Inflammatory macrophage (primary cell): ENCODE measurements around the gene PLPPR3.
"Not testable (repeated sequence)": the region's sequence is repeated elsewhere in the genome, so short reads cannot be mapped to it uniquely, and the experiment has no call there.

ENCODE experiments used
- DNase-seq, 2 donors: peaks; one replicate each; pipeline ENCODE4 v3.0.0-alpha.2; 2020 to 2022
- total RNA-seq, 18 experiments: gene quantifications; one replicate each; lab custom pipeline; 2026; ENCODE audit warnings: mixed read lengths in 6 of 18, inconsistent platforms in 2 of 18; lab: John Stamatoyannopoulos, UW

The PLPPR3 gene
- total RNA-seq = 0 to 1.4 (median 0.11) reads per million in 18 experiments

DNA sequence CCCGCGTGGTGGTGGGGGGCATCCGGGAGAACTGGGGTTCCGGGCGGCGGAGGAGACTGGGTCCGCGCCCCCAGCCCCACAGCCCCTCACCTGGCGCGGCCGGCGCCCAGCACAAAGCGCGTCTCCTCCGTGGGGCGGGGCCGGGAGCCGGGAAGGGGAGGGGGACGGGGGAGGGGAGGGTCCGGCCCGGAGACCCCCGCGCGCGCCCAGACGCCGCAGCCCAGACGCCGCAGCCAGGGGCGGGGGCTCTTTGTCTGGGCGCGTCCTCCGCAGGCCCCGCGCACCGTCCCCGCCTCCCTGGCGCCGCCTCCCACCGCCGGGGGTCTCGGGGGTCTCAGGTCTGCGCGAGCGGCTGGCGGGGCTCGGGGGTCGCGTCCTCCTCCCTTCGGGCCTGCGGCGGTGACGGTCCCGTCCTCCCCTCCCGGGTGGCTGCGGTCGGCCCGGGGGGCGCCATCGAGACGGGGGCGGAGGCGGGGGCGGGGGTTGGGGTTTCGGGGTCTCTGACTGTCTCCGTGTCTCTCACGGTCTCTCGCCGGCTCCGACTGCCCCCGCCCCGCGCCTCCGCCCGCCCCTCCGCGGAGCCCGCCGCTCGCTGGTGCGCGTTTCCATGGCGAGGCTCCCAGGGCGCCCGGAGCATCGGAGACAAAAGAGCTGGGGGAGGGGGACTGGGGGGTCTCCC is at the start of gene PLPPR3:
TSS of gene PLPPR3 (minus strand) at position 131 of the 679 bp plus-strand sequence. CDS start 396 bp downstream, outside the sequence.
- no peak for DNase-seq

GRCh38 chr19:870963-871401 is 49.2 kb upstream of the PLPPR3 start:
- DNase-seq = no peak

- DNase-seq = no peak
These were observed 48.6 kb upstream of the PLPPR3 start for GRCh38 chr19:870314-870713.

GRCh38 chr19:869245-870177 is 47.8 kb upstream of the PLPPR3 start:
- DNase-seq = no peak

DNA sequence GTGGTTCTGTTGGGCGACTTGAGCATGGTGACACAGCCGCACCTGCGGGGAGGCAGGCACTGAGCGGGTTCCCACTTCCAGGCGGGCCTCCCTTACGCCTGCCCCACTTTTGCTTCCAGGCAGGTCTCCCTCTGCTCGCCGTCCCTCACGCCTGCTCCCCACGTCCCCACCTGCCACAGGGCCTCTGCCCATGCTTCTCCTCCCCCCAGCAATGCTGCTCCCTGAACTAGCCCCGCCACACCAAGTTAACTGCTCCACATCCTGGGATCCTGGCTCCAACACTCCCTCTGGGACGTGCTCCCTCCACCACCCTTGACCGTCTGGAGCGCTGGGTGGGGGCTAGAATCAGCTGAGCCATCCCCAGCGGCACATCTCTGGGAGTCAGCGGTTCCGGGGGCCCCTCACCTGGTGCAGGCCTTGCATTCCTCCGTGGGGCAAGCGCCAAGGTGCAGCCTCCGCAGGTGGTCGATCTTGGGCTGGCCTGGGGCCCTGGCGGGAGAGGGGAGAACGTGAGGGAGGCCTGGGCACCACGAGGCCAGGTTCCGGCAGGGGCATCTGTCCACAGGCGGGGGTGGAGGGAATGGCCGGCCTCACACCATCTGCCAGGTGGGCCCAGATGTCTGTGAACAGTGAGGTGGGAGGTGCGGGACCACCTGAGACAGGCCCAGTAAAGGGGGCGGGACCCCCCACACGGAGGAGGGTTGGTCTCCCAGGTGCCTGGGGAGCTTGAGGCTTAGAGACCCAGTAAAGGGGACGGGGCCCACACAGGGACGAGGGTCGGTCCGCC is 46.9 kb upstream of the PLPPR3 start:
- no peak for DNase-seq

GRCh38 chr19:867855-868457 is 46.2 kb upstream of the PLPPR3 start:
- DNase-seq = no peak

GRCh38 chr19:867301-867793 is 45.6 kb upstream of the PLPPR3 start:
- no peak for DNase-seq

DNA sequence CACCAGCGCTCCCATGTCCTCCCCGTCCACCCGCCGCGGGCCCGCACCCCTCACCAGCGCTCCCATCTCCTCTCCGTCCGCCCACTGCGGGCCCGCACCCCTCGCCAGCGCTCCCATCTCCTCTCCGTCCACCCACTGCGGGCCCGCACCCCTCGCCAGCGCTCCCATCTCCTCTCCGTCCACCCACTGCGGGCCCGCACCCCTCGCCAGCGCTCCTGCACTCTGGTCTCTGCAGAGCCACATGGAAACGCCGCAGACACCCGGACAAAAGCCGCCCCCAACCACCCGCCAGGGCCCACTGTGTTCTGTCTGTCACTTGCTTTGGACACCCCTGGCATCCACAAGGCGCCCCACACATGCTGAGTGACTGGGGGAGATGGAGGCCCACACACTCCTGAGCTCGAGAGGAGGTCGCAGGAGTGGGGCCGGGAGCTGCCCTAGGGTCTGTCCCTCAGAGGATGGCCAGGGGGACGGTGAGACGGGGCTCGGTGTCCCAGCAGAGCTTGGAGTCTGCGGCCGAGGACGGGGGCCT is 45.1 kb upstream of the PLPPR3 start:
- no peak for DNase-seq

GRCh38 chr19:863315-863620 is 41.5 kb upstream of the PLPPR3 start:
- peak in 1 of 2 donors; percentile 15 for DNase-seq

DNA sequence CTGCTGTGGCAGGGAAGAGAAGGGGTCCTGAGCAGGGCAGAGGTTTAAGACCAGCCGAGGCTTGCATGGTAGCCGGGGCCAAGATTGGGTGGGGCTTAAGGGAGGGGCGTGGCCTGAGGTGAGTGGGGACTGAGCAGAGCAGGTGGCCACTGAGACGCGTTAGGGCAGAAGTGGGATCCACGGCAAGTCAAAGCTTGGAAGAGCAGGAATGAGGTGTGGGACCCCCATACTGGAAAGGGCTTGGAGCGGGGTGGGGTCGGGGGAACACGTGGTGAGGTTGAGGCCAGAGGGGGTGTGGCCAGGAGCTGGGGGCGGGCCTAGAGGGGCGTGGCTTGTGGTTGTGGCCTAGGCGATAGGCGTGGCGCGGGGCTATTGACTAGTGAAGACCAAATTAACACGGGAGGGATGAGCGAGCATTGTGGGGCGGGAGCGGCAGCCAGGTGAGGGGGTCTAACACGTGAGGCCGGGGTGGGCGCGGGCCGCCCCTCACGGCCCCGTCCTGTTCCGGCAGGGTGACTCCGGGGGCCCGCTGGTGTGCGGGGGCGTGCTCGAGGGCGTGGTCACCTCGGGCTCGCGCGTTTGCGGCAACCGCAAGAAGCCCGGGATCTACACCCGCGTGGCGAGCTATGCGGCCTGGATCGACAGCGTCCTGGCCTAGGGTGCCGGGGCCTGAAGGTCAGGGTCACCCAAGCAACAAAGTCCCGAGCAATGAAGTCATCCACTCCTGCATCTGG is 41.0 kb upstream of the PLPPR3 start:
- DNase-seq = peak; percentile 63 to 68

- peak; percentile 58 to 71 for DNase-seq
These were observed 40.2 kb upstream of the PLPPR3 start for GRCh38 chr19:861756-862580.

GRCh38 chr19:861141-861755 is 39.5 kb upstream of the PLPPR3 start:
- DNase-seq = no peak

DNA sequence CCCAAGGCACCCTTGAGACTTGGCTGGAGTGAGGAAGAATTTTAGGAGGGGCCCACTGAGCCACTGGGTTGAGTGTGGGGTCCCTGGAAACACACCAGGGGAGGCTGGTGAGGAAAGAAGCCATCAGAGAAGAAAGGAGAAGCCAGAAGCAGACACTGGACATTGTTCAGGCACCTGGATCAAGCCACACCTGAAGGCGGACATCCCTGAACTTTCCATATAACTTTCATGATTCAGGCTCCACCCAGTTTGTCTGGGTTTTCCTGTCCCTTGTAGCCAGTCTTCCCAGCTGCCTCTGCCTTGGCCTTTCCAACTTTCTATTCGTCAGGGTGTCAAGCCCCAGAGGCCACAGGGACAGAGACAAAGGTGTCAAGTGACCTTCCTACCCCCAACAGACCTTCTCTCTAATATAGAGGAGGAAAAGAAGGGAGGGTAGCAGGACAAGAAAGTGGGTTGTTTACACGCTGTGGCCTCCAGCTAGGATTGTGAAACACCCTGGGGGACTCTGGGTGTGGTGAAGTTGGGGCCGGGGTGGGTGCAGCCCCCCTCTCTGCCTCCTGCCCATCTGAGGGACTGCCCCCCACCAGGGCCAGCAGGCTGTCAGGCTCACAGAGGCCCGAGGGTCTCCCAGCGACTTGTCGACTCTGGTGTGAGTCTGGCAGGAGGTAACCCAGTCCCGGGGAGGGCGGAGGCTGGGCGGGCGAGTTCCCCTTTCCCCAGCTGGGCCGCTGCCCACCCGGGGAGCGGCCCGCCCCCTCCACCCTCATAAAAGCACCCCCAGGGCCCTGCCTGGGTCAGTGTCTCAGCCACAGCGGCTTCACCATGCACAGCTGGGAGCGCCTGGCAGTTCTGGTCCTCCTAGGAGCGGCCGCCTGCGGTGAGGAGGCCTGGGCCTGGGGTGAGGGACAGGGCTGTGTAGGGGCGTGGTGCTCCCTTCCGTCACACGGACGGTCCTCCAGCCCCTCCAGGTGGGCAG is 37.4 kb upstream of the PLPPR3 start, which contains the start of gene CFD:
TSS of gene CFD (plus strand) at position 797 of the 976 bp plus-strand sequence. CDS start at position 823, 26 bp downstream.
- DNase-seq = peak; percentile 57 to 61

DNA sequence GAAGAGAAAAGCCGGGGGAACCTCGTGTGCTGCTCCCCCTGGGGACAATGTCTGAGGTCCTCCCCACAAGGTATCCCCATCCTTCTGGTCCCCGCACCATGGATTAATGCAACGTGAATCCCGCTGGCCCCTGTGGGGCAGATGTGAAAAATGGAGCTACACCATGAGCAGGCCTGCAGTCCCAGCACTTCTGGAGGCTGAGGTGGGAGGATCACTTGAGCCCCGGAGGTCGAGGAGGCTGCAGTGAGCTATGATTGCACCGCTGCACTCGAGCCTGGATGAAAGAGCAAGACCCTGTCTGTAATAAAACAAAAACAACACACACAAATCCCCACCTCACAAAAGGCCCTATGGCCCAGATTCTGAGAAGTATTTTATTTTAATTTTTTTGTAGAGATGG is 36.5 kb upstream of the PLPPR3 start:
- no peak for DNase-seq

- no peak for DNase-seq
These were observed 33.9 kb upstream of the PLPPR3 start for GRCh38 chr19:855566-856120.

- no peak for DNase-seq
These were observed 33.4 kb upstream of the PLPPR3 start for GRCh38 chr19:855142-855541.

DNA sequence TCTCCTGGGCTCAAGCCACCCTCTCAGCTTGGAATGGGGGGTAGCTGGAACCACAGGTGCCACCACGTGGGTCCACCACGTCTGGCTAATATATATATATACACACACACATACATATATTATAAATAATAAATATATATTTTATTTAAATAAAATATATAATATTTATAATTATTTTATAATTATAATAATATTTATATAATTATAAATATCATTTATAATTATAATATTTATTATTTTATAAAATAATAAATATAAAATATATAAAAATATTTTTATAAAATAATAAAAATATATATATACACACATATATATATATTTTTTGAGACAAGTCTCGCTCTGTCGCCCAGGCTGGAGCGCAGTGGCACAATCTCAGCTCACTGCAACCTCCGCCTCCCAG is 32.8 kb upstream of the PLPPR3 start:
- no peak for DNase-seq

DNA sequence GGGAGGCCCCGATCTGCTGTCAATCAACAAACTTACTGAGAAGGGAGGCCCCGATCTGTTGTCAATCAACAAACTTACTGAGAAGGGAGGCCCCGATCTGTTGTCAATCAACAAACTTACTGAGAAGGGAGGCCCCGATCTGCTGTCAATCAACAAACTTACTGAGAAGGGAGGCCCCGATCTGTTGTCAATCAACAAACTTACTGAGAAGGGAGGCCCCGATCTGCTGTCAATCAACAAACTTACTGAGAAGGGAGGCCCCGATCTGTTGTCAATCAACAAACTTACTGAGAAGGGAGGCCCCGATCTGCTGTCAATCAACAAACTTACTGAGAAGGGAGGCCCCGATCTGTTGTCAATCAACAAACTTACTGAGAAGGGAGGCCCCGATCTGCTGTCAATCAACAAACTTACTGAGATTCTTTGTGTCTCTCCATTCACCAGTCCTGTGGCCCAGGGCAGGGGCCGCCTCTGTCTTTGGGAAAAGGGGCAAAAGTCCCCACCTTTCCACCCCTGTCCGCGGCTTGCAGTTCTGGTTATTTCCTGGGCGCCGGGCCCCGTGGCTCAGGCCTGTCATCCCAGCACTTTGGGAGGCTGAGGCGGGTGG is 32.0 kb upstream of the PLPPR3 start:
- not testable (repeated sequence) for DNase-seq
